Heart left ventricle (tissue), 13 donors: ENCODE results near the gene EFNA5.

Experiments
- POLR2A ChIP-seq, 2 donors: fragments of 450-650 bp; IDR thresholded peaks; one replicate each; pipeline ENCODE4 v1.6.1; 2017; ENCODE audit warnings: antibody characterized with exemption in 2 of 2, mild to moderate bottlenecking in 2 of 2, moderate library complexity in 2 of 2
- TF ChIP-seq, protein P1 (sequence below), 12 donors: fragments of 200-600 bp; sonication (generic) in 4 of 12; IDR thresholded peaks; one replicate each; pipeline versions ENCODE4 v1.5.0 to v1.8.0; 2018 to 2022; ENCODE audit warnings: antibody characterized with exemption in 12 of 12, mild to moderate bottlenecking in 5 of 12
- donor health status: ischemic (EF 13 %, LVEDD 7.1; RV severe dilation, severe dysfunction).
- donor health status: DM: no; HTN: yes; CAD: no.
- donor health status: DM: no; HTN: no; CAD: no.
- donor health status: ischemic (EF 25% LVEDD 6.9; RV normal size, moderate dysfunction).
- donor health status: ischemic (EF 25% LVEDD 5.7; RV mildly dilated, moderate dysfunction).
- donor health status: ischemic (EF 35%, LVEDD 5.7; RV mildly dilated, moderate dysfunction).
- donor health status: nonischemic (EF 11% LVEDD 7.7; RV severe dilation, severe dysfunction).
- donor health status: DM: yes; HTN: yes; CAD: no.
- donor health status: PGD.
- donor health status: ischemic (EF 29% LVEDD 5.4; RV normal size, mild dysfunction).
- donor health status: nonischemic (EF 23%, LVEDD 6.1; RV moderate dilation, normal function).

DNA sequence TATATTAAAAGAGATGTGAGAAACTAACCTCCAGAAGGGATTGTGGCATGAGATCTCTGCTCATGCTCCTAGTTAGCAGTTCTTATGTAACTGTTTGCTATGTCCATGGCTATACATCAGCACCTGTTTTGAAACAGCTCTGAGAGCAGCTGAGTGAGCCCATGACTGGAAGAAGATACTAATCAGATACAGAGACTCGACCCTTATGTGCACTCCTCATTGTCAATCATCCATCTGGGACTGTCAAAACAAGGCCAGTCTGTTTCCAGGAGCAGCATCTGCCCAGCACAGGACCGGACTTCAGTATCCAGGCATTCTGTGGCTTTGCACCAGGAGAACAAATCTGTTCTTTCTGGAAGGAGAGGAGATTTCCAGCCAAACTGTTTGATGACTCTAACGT lies 77.7 kb downstream of the EFNA5 start:
- TF ChIP-seq, protein P1, sequence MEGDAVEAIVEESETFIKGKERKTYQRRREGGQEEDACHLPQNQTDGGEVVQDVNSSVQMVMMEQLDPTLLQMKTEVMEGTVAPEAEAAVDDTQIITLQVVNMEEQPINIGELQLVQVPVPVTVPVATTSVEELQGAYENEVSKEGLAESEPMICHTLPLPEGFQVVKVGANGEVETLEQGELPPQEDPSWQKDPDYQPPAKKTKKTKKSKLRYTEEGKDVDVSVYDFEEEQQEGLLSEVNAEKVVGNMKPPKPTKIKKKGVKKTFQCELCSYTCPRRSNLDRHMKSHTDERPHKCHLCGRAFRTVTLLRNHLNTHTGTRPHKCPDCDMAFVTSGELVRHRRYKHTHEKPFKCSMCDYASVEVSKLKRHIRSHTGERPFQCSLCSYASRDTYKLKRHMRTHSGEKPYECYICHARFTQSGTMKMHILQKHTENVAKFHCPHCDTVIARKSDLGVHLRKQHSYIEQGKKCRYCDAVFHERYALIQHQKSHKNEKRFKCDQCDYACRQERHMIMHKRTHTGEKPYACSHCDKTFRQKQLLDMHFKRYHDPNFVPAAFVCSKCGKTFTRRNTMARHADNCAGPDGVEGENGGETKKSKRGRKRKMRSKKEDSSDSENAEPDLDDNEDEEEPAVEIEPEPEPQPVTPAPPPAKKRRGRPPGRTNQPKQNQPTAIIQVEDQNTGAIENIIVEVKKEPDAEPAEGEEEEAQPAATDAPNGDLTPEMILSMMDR (IDR thresholded peaks at IDR 0.05) = no peak
- no peak for TF ChIP-seq POLR2A (IDR thresholded peaks at IDR 0.05)
